ENCODE measurements around the gene DLGAP4. TPM values are rescaled to one million over a fixed set of nuclear protein-coding genes. Genes with fewer than 3 reads are reported as not detected.

The DLGAP4 gene
- total and polyA plus RNA-seq, 2 of the 13 experiments (the other 11 are each of a cell fraction or from before 2014, with no cell fraction given): 15.2 to 26.7 TPM

- peak; percentile 100 for TF ChIP-seq EEA1 (CRISPR knock-in tag; IDR thresholded peaks at IDR 0.05; ENCODE audit: borderline replicate concordance)
- peak; percentile 99 for TF ChIP-seq ZFP1 (CRISPR knock-in tag; IDR thresholded peaks at IDR 0.05)
- peak; percentile 99 for TF ChIP-seq SIX4 (CRISPR knock-in tag; IDR thresholded peaks at IDR 0.05)
- peak; percentile 79; the same call in 1 of the 2 replicates for TF ChIP-seq MAFG (CRISPR knock-in tag; IDR thresholded peaks at IDR 0.05)
- peak; percentile 99 for TF ChIP-seq DNMT1 (CRISPR knock-in tag; IDR thresholded peaks at IDR 0.05)
- TF ChIP-seq, protein P1, sequence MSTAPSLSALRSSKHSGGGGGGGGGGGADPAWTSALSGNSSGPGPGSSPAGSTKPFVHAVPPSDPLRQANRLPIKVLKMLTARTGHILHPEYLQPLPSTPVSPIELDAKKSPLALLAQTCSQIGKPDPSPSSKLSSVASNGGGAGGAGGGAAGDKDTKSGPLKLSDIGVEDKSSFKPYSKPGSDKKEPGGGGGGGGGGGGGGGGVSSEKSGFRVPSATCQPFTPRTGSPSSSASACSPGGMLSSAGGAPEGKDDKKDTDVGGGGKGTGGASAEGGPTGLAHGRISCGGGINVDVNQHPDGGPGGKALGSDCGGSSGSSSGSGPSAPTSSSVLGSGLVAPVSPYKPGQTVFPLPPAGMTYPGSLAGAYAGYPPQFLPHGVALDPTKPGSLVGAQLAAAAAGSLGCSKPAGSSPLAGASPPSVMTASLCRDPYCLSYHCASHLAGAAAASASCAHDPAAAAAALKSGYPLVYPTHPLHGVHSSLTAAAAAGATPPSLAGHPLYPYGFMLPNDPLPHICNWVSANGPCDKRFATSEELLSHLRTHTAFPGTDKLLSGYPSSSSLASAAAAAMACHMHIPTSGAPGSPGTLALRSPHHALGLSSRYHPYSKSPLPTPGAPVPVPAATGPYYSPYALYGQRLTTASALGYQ (CRISPR knock-in tag; IDR thresholded peaks at IDR 0.05): peak; percentile 99
- peak; percentile 84 for TF ChIP-seq PHF8 (CRISPR knock-in tag; IDR thresholded peaks at IDR 0.05)
- TF ChIP-seq ZNF746 (CRISPR knock-in tag; IDR thresholded peaks at IDR 0.05): peak; percentile 98
- TF ChIP-seq AHR (CRISPR knock-in tag; IDR thresholded peaks at IDR 0.05): peak; percentile 100
- TF ChIP-seq, protein P2, sequence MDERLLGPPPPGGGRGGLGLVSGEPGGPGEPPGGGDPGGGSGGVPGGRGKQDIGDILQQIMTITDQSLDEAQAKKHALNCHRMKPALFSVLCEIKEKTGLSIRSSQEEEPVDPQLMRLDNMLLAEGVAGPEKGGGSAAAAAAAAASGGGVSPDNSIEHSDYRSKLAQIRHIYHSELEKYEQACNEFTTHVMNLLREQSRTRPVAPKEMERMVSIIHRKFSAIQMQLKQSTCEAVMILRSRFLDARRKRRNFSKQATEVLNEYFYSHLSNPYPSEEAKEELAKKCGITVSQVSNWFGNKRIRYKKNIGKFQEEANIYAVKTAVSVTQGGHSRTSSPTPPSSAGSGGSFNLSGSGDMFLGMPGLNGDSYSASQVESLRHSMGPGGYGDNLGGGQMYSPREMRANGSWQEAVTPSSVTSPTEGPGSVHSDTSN (CRISPR knock-in tag; IDR thresholded peaks at IDR 0.05): peak; percentile 69; the same call in 1 of the 2 replicates
- peak; percentile 77; the same call in 1 of the 2 replicates for TF ChIP-seq MTA1 (CRISPR knock-in tag; IDR thresholded peaks at IDR 0.05; ENCODE audit: borderline replicate concordance)
- TF ChIP-seq, protein P3, sequence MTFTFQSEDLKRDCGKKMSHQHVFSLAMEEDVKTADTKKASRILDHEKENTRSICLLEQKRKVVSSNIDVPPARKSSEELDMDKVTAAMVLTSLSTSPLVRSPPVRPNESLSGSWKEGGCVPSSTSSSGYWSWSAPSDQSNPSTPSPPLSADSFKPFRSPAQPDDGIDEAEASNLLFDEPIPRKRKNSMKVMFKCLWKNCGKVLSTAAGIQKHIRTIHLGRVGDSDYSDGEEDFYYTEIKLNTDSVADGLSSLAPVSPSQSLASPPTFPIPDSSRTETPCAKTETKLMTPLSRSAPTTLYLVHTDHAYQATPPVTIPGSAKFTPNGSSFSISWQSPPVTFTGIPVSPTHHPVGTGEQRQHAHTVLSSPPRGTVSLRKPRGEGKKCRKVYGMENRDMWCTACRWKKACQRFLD (CRISPR knock-in tag; IDR thresholded peaks at IDR 0.05; ENCODE audit: borderline replicate concordance): peak; percentile 100
- no peak for TF ChIP-seq SRSF9 (IDR thresholded peaks at IDR 0.05; ENCODE audit: borderline replicate concordance, insufficient read depth, low read depth, low read length, poor library complexity, severe bottlenecking)
- peak; percentile 98 for TF ChIP-seq ZNF850 (CRISPR knock-in tag; conservative IDR thresholded peaks at IDR 0.05)
- TF ChIP-seq JUNB (CRISPR knock-in tag; IDR thresholded peaks at IDR 0.05; ENCODE audit: borderline replicate concordance): peak; percentile 100
- TF ChIP-seq TAF1 (CRISPR knock-in tag; IDR thresholded peaks at IDR 0.05): peak; percentile 94
- TF ChIP-seq SNRNP70 (IDR thresholded peaks at IDR 0.05; ENCODE audit: low read depth, low read length): no peak
- TF ChIP-seq, protein P4, sequence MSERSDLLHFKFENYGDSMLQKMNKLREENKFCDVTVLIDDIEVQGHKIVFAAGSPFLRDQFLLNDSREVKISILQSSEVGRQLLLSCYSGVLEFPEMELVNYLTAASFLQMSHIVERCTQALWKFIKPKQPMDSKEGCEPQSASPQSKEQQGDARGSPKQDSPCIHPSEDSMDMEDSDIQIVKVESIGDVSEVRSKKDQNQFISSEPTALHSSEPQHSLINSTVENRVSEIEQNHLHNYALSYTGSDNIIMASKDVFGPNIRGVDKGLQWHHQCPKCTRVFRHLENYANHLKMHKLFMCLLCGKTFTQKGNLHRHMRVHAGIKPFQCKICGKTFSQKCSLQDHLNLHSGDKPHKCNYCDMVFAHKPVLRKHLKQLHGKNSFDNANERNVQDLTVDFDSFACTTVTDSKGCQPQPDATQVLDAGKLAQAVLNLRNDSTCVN (CRISPR knock-in tag; IDR thresholded peaks at IDR 0.05; ENCODE audit: borderline replicate concordance): peak; percentile 99
- peak; percentile 96 for TF ChIP-seq NFE2 (CRISPR knock-in tag; IDR thresholded peaks at IDR 0.05)
- peak; percentile 100 for TF ChIP-seq LBX2 (CRISPR knock-in tag; IDR thresholded peaks at IDR 0.05; ENCODE audit: borderline replicate concordance)
- peak; percentile 100 for TF ChIP-seq HBP1 (CRISPR knock-in tag; IDR thresholded peaks at IDR 0.05; ENCODE audit: low read depth)
- peak; percentile 96 for TF ChIP-seq YEATS4 (CRISPR knock-in tag; IDR thresholded peaks at IDR 0.05; ENCODE audit: borderline replicate concordance)
- TF ChIP-seq RXRB (CRISPR knock-in tag; IDR thresholded peaks at IDR 0.05; ENCODE audit: borderline replicate concordance): peak; percentile 98
- peak; percentile 100 for TF ChIP-seq KLF11 (CRISPR knock-in tag; IDR thresholded peaks at IDR 0.05)
These were observed 78.0 kb downstream of the DLGAP4 start (continued) for GRCh38 chr20:36384022-36384619.

Measured in HepG2 (cell line).